Measurements from ENCODE around the gene RIIAD1. TPM values are rescaled to one million over a fixed set of nuclear protein-coding genes. Genes with fewer than 3 reads are reported as not detected.

RIIAD1 gene
- total RNA-seq, 4 donors from 2014 or later = 1.4 TPM; not detected in 3

GRCh38 chr1:151711044-151711800 lies 10.1 kb upstream of the RIIAD1 start:
- WGBS, 2 donors (ENCODE audit: low coverage in 1 of 2) = 60 to 67% methylated on average over 1 to 6 of the region's 21 CpGs
- no peaks in the 10 kb centered on the region for H3K36me3 ChIP-seq
- H3K9me3 ChIP-seq = no peaks in the 10 kb centered on the region
- no peak overlapping the region for H3K27ac ChIP-seq
- ATAC-seq = no peak
- peaks cover 8% of the 10 kb centered on the region for H3K27me3 ChIP-seq
- peaks cover 0 to under 1% (median 0%) of the 10 kb centered on the region in 3 donors for H3K4me1 ChIP-seq
- no peak overlapping the region for H3K4me3 ChIP-seq
- no peak for TF ChIP-seq EP300 (IDR thresholded peaks at IDR 0.05)
- no peak for TF ChIP-seq POLR2A (IDR thresholded peaks at IDR 0.05)
- no peak for TF ChIP-seq CTCF (IDR thresholded peaks at IDR 0.05)
- no peak for TF ChIP-seq POLR2AphosphoS5 (IDR thresholded peaks at IDR 0.05)

GRCh38 chr1:151711951-151712350 lies 9.4 kb upstream of the RIIAD1 start:
- H3K9me3 ChIP-seq = no peaks in the 10 kb centered on the region
- no peak for ATAC-seq
- H3K27me3 ChIP-seq = peaks cover 16% of the 10 kb centered on the region
- peaks cover 0 to 8% (median 0%) of the 10 kb centered on the region in 3 donors for H3K4me1 ChIP-seq
- TF ChIP-seq CTCF (IDR thresholded peaks at IDR 0.05) (no peak), EP300 (IDR thresholded peaks at IDR 0.05) (no peak), POLR2AphosphoS5 (IDR thresholded peaks at IDR 0.05) (no peak), POLR2A (IDR thresholded peaks at IDR 0.05) (no peak)
- H3K4me3 ChIP-seq = no peak overlapping the region
- no peaks in the 10 kb centered on the region for H3K36me3 ChIP-seq
- WGBS, 2 donors (ENCODE audit: low coverage in 1 of 2) = 62% methylated on average over 9 of the region's 10 CpGs; no CpG with 5 or more reads in 1 of the 2 donors
- no peak overlapping the region for H3K27ac ChIP-seq

GRCh38 chr1:151713044-151713443 lies 8.3 kb upstream of the RIIAD1 start:
- no peak for TF ChIP-seq EP300 (IDR thresholded peaks at IDR 0.05)
- TF ChIP-seq CTCF (IDR thresholded peaks at IDR 0.05) = no peak
- TF ChIP-seq POLR2AphosphoS5 (IDR thresholded peaks at IDR 0.05) = no peak
- no peak for TF ChIP-seq POLR2A (IDR thresholded peaks at IDR 0.05)
- H3K4me1 ChIP-seq = peaks cover 0 to 19% (median 5%) of the 10 kb centered on the region in 3 donors
- no peak overlapping the region for H3K4me3 ChIP-seq
- peaks cover 21% of the 10 kb centered on the region for H3K27me3 ChIP-seq
- ATAC-seq = no peak
- no peaks in the 10 kb centered on the region for H3K36me3 ChIP-seq
- no CpG with 5 or more reads among the region's 2 CpGs for WGBS, 2 donors (ENCODE audit: low coverage in 1 of 2)
- no peak overlapping the region for H3K27ac ChIP-seq
- no peaks in the 10 kb centered on the region for H3K9me3 ChIP-seq

- no peak for ATAC-seq
- Histone ChIP-seq H3K36me3 (no peaks in the 10 kb centered on the region), H3K27me3 (peaks cover 21% of the 10 kb centered on the region), H3K9me3 (no peaks in the 10 kb centered on the region), H3K27ac (no peak overlapping the region), H3K4me1 (peaks cover 0 to 27% (median 5%) of the 10 kb centered on the region in 3 donors), H3K4me3 (no peak overlapping the region)
- 60% methylated on average over 1 of the region's 2 CpGs; no CpG with 5 or more reads in 1 of the 2 donors for WGBS, 2 donors (ENCODE audit: low coverage in 1 of 2)
- TF ChIP-seq EP300 (IDR thresholded peaks at IDR 0.05) (no peak), POLR2A (IDR thresholded peaks at IDR 0.05) (no peak), POLR2AphosphoS5 (IDR thresholded peaks at IDR 0.05) (no peak), CTCF (IDR thresholded peaks at IDR 0.05) (no peak)
Observed at GRCh38 chr1:151713874-151714273, 7.4 kb upstream of the RIIAD1 start.

Measured in gastroesophageal sphincter (tissue), 4 donors.